ENCODE measurements around the gene CCDC74A. TPM values are rescaled to one million over a fixed set of nuclear protein-coding genes. Genes with fewer than 3 reads are reported as not detected.
"Not testable (repeated sequence)": the region's sequence is repeated elsewhere in the genome, so short reads cannot be mapped to it uniquely, and the experiment has no call there.

Gene CCDC74A
- 4.5 TPM for total RNA-seq

DNA sequence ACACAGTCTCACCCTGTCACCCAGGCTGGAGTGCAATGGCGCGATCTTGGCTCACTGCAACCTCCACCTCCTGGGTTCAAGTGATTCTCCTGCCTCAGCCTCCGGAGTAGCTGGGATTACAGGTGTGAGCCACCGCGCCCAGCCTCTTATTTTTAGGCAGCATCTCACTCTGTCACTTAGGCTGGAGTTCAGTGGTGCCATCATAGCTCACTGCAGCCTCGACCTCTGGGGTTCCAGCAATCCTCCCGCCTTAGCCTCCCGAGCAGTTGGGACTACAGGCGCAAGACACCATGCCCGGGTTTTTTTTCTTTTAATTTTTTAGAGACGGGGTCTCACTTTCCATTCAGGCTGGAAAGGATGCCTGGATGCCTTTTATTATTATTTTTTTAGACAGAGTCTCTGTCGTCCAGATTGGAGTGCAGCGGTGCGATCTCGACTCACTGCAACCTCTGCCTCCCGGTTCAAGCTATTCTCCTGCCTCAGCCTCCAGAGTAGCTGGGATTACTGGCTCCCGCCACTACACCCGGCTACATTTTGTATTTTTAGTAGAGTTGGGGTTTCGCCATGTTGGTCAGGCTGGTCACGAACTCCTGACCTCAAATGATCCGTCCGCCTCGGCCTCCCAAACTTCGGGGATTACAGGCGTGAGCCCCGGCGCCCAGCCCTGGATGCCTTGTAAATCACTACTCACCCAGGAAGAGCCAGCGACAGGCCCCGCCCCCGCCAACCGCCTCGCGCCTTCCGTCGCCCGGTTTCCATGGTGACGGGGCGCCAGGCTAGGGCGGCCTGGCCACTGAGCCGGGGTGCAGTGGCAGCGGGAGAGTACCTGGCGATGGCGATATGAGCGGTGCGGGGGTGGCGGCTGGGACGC is at the start of gene CCDC74A:
CCDC74A (plus strand) TSS at position 758 of the 871 bp plus-strand sequence; CDS start at position 841, 83 bp downstream.
- not testable (repeated sequence) for DNase-seq (ENCODE audit: low spot score in 2 of 2); FAIRE-seq

DNA sequence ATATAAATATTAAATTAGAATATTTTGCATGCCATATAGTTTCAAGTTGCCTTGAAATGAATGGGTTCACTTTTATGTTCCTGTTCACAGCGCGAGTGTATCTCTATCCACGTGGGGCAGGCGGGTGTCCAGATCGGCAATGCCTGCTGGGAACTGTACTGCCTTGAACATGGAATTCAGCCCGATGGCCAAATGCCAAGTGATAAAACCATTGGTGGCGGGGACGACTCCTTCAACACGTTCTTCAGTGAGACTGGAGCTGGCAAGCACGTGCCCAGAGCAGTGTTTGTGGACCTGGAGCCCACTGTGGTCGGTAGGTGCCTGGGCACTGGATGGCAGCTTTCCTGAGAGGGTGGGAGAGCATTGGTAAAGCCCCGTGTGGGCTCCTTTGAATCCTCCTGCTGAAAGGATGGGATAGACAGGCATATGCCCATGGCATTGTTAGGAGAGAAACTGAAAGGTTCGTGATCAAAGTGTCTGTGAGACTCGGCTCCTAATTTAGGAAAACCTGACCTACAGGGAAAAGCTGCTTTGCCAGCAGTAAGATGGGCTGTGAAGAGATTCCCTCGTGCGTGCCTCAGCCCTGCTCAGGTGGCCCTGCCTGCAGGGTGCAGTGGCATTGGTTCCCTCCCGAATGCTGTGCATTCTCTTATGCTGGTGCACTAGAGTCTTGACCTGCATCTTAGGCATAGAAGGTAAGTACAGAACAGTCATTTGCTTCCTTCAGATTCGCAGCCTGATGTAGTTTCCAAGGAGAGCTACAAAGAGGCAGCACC is 49.4 kb upstream of the CCDC74A start:
- not testable (repeated sequence) for DNase-seq (ENCODE audit: low spot score in 2 of 2); FAIRE-seq

DNA sequence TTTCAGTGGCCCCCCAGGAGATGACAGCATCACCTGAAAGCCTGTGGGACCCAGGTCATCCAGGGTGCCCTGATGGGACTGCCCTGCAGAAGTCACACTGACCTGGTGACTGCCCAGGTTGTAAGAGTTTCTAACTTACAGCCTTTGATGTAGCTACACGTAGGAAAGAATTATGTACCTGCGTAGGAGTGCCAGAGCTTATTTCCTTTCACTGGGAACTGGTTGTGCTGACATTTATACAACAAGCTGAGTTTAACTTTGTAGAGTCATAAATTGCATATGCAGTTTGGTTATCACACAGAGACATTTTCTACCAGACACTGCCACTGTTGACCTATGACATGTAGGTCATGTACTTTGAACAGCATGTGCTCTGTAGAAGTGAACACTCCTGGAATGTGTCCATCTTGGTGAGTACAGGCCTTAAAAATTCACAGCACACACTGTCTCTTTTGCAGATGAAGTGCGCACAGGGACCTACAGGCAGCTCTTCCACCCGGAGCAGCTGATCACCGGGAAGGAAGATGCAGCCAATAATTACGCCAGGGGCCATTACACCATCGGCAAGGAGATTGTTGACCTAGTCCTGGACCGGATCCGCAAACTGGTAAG is 48.7 kb upstream of the CCDC74A start:
- DNase-seq (ENCODE audit: low spot score in 2 of 2); FAIRE-seq: not testable (repeated sequence)

DNA sequence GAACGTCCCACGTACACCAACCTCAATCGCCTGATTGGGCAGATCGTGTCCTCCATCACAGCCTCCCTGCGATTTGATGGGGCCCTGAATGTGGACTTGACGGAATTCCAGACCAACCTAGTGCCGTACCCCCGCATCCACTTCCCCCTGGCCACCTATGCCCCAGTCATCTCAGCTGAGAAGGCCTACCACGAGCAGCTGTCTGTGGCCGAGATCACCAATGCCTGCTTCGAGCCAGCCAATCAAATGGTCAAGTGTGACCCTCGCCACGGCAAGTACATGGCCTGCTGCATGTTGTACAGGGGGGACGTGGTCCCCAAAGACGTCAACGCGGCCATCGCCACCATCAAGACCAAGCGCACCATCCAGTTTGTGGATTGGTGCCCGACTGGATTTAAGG is 47.3 kb upstream of the CCDC74A start:
- not testable (repeated sequence) for DNase-seq (ENCODE audit: low spot score in 2 of 2); FAIRE-seq

DNA sequence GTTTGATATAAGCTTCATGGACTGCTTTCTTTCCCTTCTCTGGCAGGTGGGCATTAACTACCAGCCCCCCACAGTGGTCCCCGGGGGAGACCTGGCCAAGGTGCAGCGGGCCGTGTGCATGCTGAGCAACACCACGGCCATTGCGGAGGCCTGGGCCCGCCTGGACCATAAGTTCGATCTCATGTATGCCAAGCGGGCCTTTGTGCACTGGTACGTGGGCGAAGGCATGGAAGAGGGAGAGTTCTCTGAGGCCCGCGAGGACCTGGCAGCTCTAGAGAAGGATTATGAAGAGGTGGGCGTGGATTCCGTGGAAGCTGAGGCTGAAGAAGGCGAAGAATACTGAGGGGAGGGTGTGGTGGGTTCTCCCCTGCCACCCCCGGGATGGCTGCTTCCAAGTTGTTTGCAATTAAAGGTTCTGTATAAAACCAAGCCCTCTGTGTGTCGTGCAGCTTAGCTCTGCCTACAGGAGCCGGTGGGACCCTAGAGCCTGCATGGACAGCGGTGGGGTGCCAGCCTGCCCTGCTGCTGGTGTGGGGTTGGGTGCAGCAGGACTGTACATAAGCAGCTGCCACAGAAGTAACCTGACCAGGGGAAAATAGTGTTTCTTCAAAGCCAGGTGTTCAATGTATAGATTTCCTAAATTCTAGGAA is 45.1 kb upstream of the CCDC74A start:
- DNase-seq (ENCODE audit: low spot score in 2 of 2); FAIRE-seq: not testable (repeated sequence)

DNA sequence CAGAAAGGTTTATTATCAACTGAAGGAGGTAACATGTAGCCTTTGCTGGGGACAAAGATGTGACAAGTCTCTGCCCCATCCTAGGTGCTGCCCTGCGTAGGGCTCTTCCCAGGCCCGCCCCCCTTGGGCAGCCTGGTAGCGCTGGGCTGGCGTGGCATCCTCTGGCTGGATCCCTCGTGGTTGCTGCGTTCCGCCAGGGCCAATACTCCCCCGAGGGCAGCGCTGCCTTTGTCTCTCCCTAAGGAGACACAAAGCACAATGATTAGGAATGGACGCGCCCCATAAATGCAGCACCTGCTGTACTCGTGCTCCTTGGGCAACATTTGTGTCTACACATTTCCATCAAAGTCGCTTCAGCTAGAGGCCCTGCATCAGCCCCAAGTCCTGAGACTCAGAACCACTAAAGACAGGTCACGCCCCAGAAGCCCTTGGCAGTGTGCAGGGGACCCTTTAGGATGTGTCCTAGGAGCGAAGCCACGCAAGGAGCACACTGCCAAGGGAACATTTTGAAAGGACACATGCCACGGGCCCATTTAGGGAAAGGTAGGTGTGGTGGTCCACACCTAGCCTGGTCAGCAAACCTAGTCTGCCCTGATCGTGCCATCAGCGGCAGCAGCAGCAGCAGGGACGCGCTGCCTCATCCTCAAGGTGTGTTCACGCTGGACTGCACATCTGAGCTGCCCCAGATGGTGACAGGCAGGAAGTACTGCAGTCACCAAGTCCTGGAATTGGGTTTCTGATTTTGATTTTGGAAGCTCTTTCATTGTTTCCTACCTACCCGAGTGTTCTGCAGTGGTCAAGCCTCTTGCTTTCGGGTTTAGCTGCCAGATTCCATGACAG is 43.5 kb upstream of the CCDC74A start:
- FAIRE-seq; DNase-seq (ENCODE audit: low spot score in 2 of 2): not testable (repeated sequence)

DNA sequence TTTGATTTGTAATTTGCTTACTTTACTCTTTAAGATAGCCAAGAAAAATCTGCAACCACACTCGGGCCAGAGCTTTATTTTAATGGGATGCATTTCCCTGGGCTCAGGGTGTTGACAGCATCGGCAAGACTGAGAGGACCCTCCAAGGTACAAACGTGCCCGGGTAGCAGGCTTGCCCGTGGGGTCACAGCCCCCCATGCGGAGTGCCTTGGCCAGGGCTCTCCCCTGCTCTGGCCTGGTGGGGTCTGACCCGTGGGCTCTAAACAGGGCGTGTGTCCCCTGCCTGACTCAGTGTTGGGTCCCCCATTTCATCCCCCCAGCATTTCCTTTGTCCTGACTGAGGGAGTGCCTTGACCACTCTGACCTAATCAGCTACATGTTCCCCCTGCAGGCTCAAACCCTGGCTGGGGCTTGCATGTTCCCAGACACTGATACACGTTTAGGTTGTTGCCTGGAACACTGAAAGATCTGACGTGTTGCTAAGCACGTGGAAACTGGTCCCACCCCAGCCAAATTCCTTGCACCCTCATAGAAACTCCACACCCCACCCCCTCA is 42.7 kb upstream of the CCDC74A start:
- FAIRE-seq; DNase-seq (ENCODE audit: low spot score in 2 of 2): not testable (repeated sequence)

DNA sequence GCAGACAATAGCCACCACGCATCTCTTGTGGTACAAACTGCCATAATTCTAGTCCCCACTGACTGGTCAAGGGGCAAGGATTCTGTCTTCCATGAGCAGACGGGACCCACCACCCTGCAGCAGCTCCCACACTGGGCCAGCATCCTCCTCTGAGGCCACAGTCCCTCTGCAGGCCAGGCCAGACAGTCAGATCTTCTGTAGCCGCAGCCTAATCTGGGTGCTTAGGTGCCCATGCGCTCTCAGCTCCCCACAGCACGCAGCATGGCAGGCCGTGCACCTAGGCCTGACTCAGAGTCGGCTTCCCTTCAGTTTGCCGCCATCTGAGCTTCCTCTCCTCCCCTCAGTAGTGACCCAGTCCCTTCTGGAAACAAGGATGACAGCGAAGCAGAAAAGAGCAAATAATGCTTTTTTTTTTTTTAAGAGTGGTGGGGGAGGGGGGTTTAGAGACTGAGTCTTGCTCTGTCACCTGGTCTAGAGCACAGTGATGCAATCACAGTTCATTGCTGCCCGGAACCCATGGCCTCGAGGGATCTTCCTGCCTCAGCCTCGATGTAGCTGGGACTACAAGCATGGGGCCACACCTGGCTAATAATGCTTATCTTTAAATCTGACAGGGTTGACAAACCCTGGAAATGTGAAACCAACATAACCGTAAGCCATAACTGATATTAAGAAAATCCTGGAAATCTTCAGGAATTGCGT is 41.3 kb upstream of the CCDC74A start:
- not testable (repeated sequence) for FAIRE-seq; DNase-seq (ENCODE audit: low spot score in 2 of 2)

DNA sequence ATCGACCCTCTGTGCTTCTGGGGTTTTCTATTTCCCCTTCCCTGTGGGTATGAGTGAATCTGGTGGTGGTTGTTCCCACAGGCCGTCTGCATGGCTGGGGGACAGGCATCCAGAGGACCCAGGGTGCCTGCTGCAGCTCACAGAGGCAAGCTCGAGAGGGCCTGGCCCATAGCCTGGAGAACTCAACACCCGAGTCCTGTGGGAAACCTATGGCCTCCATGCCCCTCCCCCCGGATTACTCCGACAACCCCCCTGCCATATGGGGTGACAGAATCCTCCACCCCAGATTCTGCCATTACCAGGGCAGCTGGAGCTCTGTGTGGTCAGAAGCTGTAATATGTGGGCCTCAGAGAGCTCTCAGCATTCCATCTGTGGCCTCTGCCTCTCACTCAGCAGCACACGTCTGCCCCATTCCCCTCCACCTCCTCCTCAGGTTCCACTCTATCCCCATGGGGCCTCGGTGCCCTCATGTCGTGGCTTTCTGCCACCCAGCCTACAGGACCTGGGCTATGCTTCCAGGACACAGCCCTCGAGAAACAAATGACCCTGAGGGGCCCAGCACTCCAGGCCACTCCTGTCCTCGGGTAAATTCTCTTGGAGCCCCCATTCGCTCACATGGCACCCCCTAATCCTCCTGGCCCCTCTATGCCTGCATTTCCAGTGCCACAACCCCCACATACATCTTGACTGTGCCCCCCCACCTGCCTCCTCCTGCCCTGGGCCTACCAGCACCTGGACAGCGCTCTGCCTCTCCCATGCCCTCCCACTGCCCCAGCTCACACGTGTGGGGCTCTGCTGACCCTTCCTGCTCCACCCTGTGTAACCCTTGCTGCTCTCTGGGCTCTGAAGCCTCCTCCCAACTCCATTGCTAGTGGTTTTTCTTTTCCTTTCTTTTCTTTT is 39.1 kb upstream of the CCDC74A start:
- FAIRE-seq, result no peak
- no peak for DNase-seq (ENCODE audit: low spot score in 2 of 2)

DNA sequence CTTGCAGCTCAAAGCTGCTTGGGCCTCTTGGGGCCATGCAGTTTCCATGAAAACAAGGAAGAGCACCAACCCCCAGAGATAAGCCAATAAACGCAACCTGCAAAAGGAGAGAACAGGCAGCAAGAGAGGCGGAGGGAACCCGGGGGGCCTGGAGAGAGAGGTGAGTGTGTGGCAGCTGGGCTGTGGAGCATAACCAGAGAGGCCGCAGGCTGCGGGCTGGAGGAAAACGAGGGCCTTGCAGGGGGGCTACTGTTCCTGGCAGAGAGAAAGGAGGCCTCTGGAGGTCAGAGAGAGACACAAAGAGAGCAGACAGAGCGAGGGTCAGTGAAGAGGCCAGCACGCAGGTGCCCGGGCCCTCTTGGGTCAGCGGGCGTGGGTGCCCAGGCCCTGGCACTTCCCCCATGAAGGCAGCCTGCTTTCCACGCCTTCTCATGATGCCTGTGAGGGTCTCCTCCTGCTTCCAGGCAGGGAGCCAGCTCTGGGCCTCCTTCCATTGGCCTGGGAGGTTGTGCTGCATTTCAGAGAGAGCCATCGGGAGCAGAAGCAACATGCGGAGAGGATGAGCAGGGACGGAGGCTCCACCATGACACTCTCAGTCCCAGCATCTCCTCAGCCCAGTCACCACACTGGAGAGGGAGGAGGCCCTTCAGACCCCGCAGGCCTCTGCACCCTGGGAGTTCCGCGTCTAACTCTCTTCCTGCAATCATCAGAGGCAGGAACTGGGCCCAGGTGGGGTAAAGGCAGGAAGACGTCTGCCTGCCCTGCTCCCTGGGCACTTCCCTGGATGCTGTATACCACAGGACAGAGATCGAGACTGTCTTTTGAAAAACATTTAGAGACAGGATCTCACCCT is 36.8 kb upstream of the CCDC74A start:
- FAIRE-seq; DNase-seq (ENCODE audit: low spot score in 2 of 2): not testable (repeated sequence)

DNA sequence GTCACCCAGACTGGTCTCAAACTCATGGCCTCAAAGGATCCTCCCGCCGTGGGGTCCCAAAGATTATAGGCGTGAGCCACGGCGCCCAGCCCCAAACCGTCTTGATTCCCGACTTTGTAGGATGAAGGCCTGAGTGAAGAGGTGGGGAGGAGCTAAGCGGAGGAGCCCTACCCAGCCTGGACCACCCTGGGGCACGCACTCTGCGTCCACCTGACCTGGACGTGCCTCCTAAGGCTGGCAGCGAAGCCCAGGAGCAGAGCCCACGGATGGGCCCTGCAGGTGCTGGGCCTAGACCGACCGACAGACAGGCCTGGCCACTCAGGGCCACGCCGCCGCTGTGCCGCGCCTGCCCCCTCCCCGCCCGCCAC is 36.2 kb upstream of the CCDC74A start:
- not testable (repeated sequence) for DNase-seq (ENCODE audit: low spot score in 2 of 2); FAIRE-seq

DNA sequence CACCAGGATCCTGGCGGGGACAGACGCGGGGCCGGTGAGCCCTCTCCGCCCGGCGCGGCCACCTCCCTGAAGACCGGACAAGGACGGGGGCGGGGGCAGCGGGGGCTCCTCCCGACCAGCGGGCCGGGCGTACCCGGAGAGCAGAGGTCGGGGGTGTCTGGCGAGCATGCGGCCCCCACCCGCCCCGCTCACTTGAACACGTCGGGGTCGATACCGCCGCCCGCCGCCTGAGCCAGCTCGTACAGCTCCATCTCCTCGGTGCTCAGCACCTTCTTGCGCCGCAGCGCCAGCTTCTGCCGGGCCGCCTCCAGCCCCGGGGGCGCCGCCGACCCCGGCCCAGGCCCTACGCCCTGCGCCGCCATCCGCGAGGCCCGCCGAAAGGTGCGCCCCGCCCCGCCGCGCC is 35.7 kb upstream of the CCDC74A start, which contains the start of gene MZT2A:
MZT2A (minus strand) TSS at position 383 of the 403 bp plus-strand sequence; CDS start at position 362, 21 bp downstream.
- not testable (repeated sequence) for FAIRE-seq
- DNase-seq (ENCODE audit: low spot score in 2 of 2), result peak in 1 of 2 donors; percentile 39

DNA sequence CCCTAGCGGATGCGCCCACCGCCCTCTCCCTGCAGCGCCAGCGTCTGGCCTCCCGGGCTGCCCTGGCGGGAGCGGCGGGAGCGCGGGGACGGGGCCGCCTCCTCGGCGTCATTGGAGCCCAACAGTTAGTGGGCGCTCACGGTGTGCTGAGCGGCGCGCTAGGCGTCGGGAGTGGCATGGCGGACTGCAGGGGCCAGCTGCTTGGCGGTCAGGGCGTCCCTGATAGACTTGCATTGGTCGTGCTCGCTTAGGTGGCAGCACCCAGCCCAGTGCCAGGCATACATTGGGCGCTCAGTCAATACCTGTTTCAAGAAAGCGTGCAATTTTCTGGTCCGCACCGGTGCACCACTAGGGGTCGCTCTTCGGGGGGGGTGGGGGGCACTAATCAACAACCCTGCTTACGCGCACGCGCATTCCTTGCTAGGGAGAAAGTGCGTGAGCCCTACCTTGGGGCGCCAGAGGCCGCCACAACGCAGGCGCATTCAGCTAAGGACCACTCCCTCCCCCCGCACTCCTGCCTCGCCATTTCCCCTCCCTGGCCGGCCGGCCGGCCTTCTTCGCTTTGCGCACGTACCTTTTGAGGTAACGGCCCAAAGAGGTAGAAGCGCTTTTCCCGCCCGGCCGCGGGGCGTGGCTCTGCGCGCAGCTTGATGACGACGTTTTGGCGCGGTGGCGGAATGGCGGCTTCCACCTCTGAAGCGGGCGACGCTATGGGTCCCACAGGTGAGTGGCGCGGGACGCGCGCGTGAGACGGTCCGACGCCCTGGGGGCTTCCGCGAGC is 35.1 kb upstream of the CCDC74A start:
- peak; percentile 91 to 94 for DNase-seq (ENCODE audit: low spot score in 2 of 2)

DNA sequence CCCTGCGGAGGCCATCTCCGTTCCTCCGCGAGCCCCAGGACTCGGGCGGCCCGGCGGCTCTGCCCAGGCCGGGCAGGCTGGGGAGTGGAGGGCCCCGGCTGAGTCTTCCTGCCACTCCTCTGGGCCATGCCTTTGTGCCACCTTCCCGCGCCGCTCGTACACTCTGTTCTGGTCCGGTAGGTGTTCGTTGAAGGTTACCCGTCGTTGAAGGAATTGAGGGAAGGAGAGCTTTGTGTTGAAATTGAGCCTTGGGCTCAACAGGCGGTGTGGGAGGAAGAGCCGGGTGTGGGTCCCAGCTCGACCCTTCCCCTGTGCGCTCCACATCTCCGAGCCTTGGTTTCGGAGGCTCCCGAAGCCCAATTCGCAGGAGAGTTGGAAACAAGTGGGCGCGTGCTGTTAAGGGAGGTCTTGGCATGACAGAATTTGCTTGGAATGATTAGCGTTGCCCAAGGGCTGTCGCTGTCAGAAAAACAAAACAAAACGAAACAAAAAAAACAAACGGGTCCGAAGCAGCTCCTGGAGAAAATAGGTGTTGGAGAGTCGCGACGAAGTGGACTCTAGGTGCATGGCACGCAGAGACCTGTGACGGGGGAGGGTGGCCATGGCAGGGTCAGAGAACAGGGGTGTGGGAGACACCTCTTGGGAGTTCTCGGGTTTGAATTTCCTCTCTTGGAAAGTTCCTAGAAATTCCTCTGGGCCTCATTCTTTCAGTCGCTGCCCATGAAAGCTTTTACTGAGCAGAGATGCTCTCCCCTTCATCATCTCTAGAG is 34.3 kb upstream of the CCDC74A start:
- FAIRE-seq (no peak), DNase-seq (ENCODE audit: low spot score in 2 of 2) (no peak)

More for the DNA sequence above, 35.1 kb upstream of the CCDC74A start:
- FAIRE-seq, result no peak

DNA sequence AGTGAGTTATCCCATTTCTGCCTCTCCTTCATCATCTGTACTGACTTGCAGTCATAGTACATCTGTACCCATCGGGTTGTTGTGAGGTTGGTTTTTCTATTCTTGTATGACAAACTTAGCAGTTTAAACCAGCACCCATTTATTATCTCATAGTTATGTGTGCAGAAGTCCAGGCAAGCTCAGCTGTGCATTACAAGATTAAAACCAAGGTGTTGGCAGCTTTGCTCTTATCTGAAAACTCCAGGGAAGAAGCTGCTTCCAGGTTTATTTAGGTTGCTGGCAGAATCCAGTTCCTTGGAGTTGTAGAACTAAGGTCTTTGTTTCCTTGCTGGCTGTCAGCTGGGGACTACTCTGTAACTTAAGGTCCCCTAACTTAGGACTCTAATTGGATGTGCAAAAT is 32.2 kb upstream of the CCDC74A start:
- not testable (repeated sequence) for FAIRE-seq; DNase-seq (ENCODE audit: low spot score in 2 of 2)

Measured in frontal cortex (tissue), 4 donors.